Fibroblast of villous mesenchyme (primary cell): ENCODE results near the gene GAL. TPM values are rescaled to one million over a fixed set of nuclear protein-coding genes. Genes with fewer than 3 reads are reported as not detected.

Experiments
- DNase-seq: peaks from one replicate; pipeline ENCODE4 v3.0.0-alpha.2; 2010; ENCODE audit warnings: low read depth
- H3K4me3 ChIP-seq: 2 replicates; pipeline ENCODE4 v1.5.1; 2011; ENCODE audit warnings: low read depth, mild to moderate bottlenecking, low read length
- total RNA-seq: library from RNA; depleted of rRNA; stranded (reverse); fragments of >200 nt; gene quantifications from 2 replicates; pipeline ENCODE4 v1.2.3, GENCODE V29; 2012
- TF ChIP-seq, protein P1 (sequence below): IDR thresholded peaks from 2 replicates; pipeline ENCODE4 v1.5.1; 2012; ENCODE audit warnings: low read depth, mild to moderate bottlenecking, low read length; ENCODE audit not compliant: insufficient read depth

Gene GAL
- total RNA-seq, 1 donor = not detected

DNA sequence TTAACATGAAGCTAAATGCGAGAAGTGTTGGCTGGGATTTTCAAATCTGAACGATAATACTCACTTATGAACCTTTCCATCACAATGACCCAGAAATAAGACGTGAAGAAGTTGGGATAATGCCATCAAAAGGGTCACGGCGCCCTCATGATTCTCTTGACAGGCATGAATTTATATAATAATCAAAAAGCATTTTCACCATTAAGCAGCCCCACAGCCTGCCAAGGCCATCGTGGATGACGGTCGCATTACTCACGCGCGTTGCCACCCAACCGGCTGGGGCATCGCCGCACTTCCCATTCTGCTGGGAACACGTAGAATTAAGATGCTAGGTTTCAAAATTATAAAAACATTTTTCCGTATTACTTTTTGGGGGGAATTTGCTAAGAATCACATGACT lies 18.9 kb upstream of the GAL start:
- TF ChIP-seq, protein P1, sequence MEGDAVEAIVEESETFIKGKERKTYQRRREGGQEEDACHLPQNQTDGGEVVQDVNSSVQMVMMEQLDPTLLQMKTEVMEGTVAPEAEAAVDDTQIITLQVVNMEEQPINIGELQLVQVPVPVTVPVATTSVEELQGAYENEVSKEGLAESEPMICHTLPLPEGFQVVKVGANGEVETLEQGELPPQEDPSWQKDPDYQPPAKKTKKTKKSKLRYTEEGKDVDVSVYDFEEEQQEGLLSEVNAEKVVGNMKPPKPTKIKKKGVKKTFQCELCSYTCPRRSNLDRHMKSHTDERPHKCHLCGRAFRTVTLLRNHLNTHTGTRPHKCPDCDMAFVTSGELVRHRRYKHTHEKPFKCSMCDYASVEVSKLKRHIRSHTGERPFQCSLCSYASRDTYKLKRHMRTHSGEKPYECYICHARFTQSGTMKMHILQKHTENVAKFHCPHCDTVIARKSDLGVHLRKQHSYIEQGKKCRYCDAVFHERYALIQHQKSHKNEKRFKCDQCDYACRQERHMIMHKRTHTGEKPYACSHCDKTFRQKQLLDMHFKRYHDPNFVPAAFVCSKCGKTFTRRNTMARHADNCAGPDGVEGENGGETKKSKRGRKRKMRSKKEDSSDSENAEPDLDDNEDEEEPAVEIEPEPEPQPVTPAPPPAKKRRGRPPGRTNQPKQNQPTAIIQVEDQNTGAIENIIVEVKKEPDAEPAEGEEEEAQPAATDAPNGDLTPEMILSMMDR = no peak
- no peak for DNase-seq
- H3K4me3 ChIP-seq = no peak overlapping the region

DNA sequence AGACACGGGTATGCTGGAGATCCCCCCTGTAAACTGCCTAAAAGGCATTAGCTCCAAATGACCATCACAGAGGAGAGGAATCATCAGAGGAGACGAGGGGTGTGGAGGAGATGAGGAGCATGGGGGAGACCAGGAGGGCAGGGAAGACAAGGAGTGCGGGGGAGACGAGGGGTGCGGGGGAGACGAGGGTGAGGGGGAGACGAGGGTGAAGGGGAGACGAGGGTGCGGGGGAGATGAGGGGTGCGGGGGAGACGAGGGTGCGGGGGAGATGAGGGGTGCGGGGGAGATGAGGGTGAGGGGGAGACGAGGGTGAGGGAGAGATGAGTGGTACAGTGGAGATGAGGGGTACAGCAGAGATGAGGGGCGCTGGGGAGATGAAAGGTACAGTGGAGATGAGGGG lies 17.5 kb upstream of the GAL start:
- DNase-seq = no peak
- TF ChIP-seq, protein P1 = no peak
- H3K4me3 ChIP-seq = no peak overlapping the region

DNA sequence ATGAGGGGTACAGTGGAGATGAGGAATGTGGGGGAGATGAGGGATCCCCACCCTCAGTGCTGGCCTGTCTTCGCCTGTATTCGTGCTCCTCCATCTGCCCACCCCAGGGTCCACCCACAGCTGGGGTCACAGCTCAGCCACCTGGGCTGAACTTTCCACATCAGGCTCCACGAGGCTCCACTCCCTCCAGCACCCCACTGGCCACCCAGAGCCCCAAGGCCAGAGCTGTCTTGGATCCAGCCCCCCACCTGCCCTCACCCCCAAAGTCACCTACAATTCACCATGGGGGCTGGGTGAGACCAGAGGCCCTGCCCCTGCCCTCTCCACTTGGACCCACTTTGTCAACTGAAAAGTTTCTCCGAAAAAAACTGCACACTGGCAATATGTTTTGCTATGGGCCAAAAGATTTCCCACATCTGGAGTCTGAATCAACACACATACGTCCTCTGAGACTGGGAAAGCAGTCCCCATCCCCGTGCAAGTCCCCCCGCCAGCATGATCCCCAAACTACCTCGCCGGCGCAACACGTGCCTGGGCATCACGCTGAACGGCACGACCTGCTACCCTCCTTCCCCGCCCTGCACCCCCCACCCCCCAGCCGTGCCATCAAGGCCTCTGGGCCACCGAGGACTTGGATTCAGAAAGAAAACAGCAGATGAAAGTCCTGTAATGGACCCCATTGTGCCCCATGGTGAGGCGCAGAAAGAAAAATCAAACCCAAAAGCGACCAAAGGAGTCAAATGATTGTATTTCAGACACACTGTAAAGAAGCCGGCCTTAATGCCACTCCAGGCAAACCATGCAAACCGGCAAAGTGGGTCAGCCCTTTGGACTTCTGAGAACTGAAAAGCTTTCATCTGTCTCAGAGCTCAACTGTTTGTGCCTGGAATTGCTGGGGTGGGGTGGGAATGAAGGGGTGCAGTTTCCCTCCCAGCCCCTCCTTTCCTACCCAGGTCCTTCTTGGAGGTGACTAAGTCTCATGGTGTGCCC lies 16.5 kb upstream of the GAL start:
- DNase-seq = no peak
- H3K4me3 ChIP-seq = no peak overlapping the region
- TF ChIP-seq, protein P1 = no peak

DNA sequence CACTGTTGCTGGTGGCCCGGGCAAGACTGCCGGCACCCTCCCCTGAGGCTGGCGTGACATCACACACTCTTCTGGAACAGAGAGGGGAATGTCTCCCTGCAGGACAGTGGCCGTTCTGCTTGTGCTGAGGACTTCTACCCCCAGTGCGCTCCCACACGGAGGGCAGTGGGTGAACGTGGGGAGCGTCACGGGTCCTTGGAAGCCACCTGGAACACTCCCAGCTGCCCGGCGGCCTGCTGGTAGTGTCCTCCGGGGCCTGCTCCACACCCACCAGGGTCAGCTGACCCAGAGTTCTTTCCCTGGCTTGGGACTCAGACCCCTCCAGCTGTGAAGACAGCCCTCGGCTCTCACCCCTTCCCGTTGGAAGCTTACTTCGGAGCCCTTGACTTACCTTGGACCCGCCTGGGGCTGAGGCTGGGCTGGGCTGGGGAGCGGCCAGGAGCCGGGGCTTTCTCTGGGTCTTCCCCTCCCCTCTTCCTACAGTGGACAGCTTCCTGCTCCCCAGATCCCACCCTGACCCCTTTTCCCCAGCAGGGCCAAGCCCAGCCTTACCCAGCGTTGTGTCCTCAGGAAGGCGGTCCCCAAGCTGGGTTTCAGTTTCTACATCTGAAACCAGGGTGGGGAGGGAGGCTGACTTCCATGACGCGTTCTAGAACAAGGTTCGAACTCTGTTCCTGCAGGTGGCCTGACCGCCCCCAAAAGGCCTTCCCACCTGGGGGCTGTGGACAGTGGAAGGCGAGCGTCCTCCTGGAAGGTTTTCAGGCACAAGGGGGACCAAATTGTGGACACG lies 14.8 kb upstream of the GAL start:
- DNase-seq = no peak
- no peak overlapping the region for H3K4me3 ChIP-seq
- TF ChIP-seq, protein P1 = no peak

DNA sequence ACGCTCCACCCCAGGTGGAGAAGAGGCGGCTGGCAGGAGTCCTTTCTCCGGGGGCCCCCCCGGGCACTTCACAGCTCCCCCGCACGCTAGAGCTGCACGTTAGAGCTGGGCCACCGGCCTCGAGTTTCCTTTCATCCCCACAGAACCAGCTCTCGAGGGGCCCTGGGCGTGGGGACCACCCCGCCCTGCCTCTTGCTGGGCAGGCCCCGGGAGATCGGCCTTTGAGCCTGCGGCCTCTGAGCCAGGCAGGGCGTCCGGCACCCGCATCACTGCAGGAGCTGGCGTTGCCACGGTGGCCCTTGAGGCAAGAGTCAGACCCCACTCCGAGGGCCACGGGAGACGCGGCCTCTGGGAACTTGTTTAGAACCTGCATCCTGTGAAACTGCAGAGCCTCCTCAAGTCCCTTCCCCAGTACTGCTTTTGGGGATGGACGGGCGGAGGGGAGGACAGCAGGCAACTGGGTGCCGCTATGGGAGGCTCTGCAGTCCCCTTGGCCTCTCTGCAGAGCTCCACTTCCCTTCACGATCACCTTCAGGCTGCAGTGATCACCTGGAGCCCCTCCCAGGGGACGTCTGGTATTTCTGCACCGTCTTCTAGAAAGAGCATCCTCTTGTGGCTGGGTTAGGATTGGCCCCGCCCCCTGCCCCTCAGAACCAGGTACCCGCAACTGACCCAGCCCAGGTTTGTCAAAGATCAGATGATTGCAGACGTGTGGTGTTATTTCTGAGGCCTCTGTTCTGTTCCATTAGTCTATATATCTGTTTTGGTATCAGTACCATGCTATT lies 13.9 kb upstream of the GAL start:
- DNase-seq = no peak

More for the DNA sequence above, 13.9 kb upstream of the GAL start:
- TF ChIP-seq, protein P1 = no peak
- H3K4me3 ChIP-seq = no peak overlapping the region
